HepG2 (cell line): ENCODE results near the gene SHISA4. TPM values are rescaled to one million over a fixed set of nuclear protein-coding genes. Genes with fewer than 3 reads are reported as not detected.

Source experiments
- CEBPZ ChIP-seq: IDR thresholded peaks from 2 replicates; pipeline ENCODE4 v1.6.1; 2012; ENCODE audit warnings: low read length, improper control_type of control experiment
- NAIF1 ChIP-seq: sonication (generic); formaldehyde crosslinking; IDR thresholded peaks from 2 replicates; pipeline ENCODE4 v1.5.0; 2020; ENCODE audit warnings: mild to moderate bottlenecking, missing genetic modification reagents, borderline replicate concordance
- NFKB2 ChIP-seq: sonication (generic); formaldehyde crosslinking; IDR thresholded peaks from 2 replicates; pipeline ENCODE4 v1.4.0; 2020; ENCODE audit warnings: missing genetic modification reagents, borderline replicate concordance
- RELA ChIP-seq: sonication (generic); formaldehyde crosslinking; IDR thresholded peaks from 2 replicates; pipeline ENCODE4 v1.4.0; 2020; ENCODE audit warnings: missing genetic modification reagents
- REXO4 ChIP-seq: sonication (generic); formaldehyde crosslinking; IDR thresholded peaks from 2 replicates; pipeline ENCODE4 v1.8.0; 2022; ENCODE audit warnings: missing genetic modification reagents, mild to moderate bottlenecking, borderline replicate concordance
- STAT5B ChIP-seq: sonication (generic); formaldehyde crosslinking; IDR thresholded peaks from 2 replicates; pipeline ENCODE4 v1.4.0; 2020; ENCODE audit warnings: missing genetic modification reagents
- TMF1 ChIP-seq: sonication (generic); formaldehyde crosslinking; IDR thresholded peaks from 2 replicates; pipeline ENCODE4 v1.8.1; 2022; ENCODE audit warnings: low read depth, missing genetic modification reagents
- ZFP36L2 ChIP-seq: sonication (generic); formaldehyde crosslinking; IDR thresholded peaks from 2 replicates; pipeline ENCODE4 v1.4.0; 2020; ENCODE audit warnings: missing genetic modification reagents
- ZNF138 ChIP-seq: sonication (generic); formaldehyde crosslinking; IDR thresholded peaks from 2 replicates; pipeline ENCODE4 v1.5.0; 2020; ENCODE audit warnings: mild to moderate bottlenecking, low read depth, missing genetic modification reagents
- ZNF20 ChIP-seq: sonication (generic); formaldehyde crosslinking; IDR thresholded peaks from 2 replicates; pipeline ENCODE4 v1.4.0; 2020; ENCODE audit warnings: mild to moderate bottlenecking, moderate library complexity, missing genetic modification reagents
- ZNF235 ChIP-seq: sonication (generic); formaldehyde crosslinking; IDR thresholded peaks from 2 replicates; pipeline ENCODE4 v1.8.1; 2023; ENCODE audit warnings: mild to moderate bottlenecking, missing genetic modification reagents, borderline replicate concordance
- ZNF44 ChIP-seq: sonication (generic); formaldehyde crosslinking; IDR thresholded peaks from 2 replicates; pipeline ENCODE4 v1.5.1; 2020; ENCODE audit warnings: mild to moderate bottlenecking, missing genetic modification reagents
- ZNF552 ChIP-seq: sonication (generic); formaldehyde crosslinking; IDR thresholded peaks from 2 replicates; pipeline ENCODE4 v1.9.0; 2022; ENCODE audit warnings: missing genetic modification reagents, mild to moderate bottlenecking, borderline replicate concordance
- ZNF574 ChIP-seq: sonication (generic); formaldehyde crosslinking; IDR thresholded peaks from 2 replicates; pipeline ENCODE4 v1.4.0; 2020; ENCODE audit warnings: missing genetic modification reagents
- ZNF607 ChIP-seq: sonication (generic); formaldehyde crosslinking; IDR thresholded peaks from 2 replicates; pipeline ENCODE4 v1.5.1; 2020; ENCODE audit warnings: missing genetic modification reagents, mild to moderate bottlenecking, borderline replicate concordance
- ZNF687 ChIP-seq: sonication (generic); formaldehyde crosslinking; IDR thresholded peaks from 2 replicates; pipeline ENCODE4 v1.5.1; 2020; ENCODE audit warnings: mild to moderate bottlenecking, missing genetic modification reagents, moderate library complexity
- ZNF747 ChIP-seq: sonication (generic); formaldehyde crosslinking; IDR thresholded peaks from 2 replicates; pipeline ENCODE4 v1.8.1; 2023; ENCODE audit warnings: missing genetic modification reagents, mild to moderate bottlenecking, borderline replicate concordance
- ZNF775 ChIP-seq: sonication (generic); formaldehyde crosslinking; IDR thresholded peaks from 2 replicates; pipeline ENCODE4 v1.4.0; 2020; ENCODE audit warnings: missing genetic modification reagents, mild to moderate bottlenecking, moderate library complexity, borderline replicate concordance
- ZNF816 ChIP-seq: sonication (generic); formaldehyde crosslinking; IDR thresholded peaks from 2 replicates; pipeline ENCODE4 v1.8.0; 2022; ENCODE audit warnings: missing genetic modification reagents, mild to moderate bottlenecking, borderline replicate concordance
- polyA plus RNA-seq, 8 experiments: library from polyadenylated mRNA; depleted of rRNA in 3 of 8; stranded (reverse) in 7 of 8; unstranded in 1 of 8; fragments of >200 nt; fragmentation: Illumina TruSeq in 4 of 8; extraction: Trizol in 4 of 8; gene quantifications; 2 replicates each; pipeline versions ENCODE4 v1.2.1 to v1.2.3, GENCODE V29; 2011 to 2016; ENCODE audit warnings: low read depth in 4 of 8, missing spikeins in 1 of 8, mixed read lengths in 1 of 8; ENCODE audit not compliant: insufficient read depth in 1 of 8
- total RNA-seq, 5 experiments: library from RNA; depleted of rRNA; stranded (reverse); fragments of >200 nt; fragmentation: Illumina TruSeq; extraction: Trizol; gene quantifications; 2 replicates each; pipeline ENCODE4 v1.2.3, GENCODE V29; 2016; ENCODE audit warnings: low read depth in 1 of 5

SHISA4 gene
- total and polyA plus RNA-seq, 2 of the 13 experiments (the other 11 are each of a cell fraction or from before 2014, with no cell fraction given), result 0.51 to 1.0 TPM

DNA sequence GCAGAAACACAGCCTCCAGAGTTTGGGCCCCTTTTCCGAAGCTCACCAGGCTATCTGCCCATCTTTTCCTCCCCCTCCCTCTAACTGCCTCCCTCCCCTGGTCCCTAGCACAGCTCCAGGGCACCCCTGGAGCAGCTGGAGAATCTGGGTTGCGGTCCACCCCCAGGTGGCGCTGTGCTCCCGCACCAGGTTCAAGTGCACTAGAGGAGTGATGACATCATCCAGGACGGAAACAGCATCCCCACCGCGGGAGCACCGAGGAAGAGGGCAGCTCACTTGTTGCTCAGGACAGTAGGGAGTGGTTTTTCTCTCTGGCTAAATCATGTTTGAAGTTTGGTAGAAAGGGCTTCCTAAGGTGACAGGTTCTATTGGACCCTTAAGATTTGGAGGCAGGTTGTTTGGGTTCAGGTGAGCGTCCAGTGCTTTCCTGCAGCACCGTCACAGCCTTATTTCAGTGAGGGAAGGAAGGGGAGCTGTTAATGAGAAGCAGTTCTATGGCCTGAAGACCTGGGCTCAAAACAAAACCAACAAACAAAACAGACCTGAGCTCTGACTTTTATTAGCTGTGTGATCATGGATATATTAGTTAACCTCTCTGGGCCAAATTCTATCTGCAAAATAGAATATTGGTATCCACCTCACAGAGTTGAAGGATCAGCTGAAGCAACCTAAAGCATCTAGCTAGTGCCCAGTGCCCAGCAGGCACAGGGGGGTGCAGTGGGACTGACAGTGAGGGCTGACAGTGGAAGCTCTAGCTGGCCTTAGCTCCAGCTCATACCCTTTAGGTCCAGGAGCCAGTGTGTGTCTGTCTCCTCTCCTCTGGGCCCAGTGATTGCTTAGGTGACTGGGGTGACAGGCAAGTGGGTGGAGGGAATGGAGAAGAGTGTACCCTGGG lies 7.5 kb downstream of the SHISA4 start (continued):
- TF ChIP-seq NAIF1 (no peak), ZNF687 (CRISPR knock-in tag) (peak; percentile 48), RELA (CRISPR knock-in tag) (no peak), ZFP36L2 (CRISPR knock-in tag) (no peak), ZNF816 (CRISPR knock-in tag) (no peak), ZNF747 (CRISPR knock-in tag) (no peak), ZNF775 (CRISPR knock-in tag) (no peak), ZNF20 (CRISPR knock-in tag) (no peak), ZNF607 (CRISPR knock-in tag) (no peak), ZNF138 (CRISPR knock-in tag) (no peak), TMF1 (CRISPR knock-in tag) (no peak), REXO4 (CRISPR knock-in tag) (no peak), NFKB2 (CRISPR knock-in tag) (peak; percentile 63; the same call in 1 of the 2 replicates), ZNF552 (CRISPR knock-in tag) (no peak), STAT5B (no peak), ZNF44 (no peak), CEBPZ (no peak), ZNF574 (CRISPR knock-in tag) (0 out of 2 replicates have a peak, but pooled peaks have one; percentile 41), ZNF235 (CRISPR knock-in tag) (no peak)
